MCF 10A (cell line): ENCODE results near the gene CRADD. TPM values are rescaled to one million over a fixed set of nuclear protein-coding genes. Genes with fewer than 3 reads are reported as not detected.

Experiments used
- BruUV-seq: library from RNA; stranded (reverse); fragments of 400-500 nt; replicated peaks from 2 replicates; lab custom pipeline; 2021; lab: Mats Ljungman, UMichigan
- CTCF ChIA-PET: fragments of 300-600 bp; sonication (Branson Sonifier 250); formaldehyde crosslinking; extraction: SDS; loops from one replicate; lab custom pipeline; 2021; ENCODE audit warnings: antibody characterized with exemption, inconsistent platforms; lab: Yijun Ruan, JAX
- POLR2A ChIA-PET: fragments of 300-600, 350-650 bp; sonication (Branson Sonifier 250); formaldehyde crosslinking; extraction: SDS; loops from one replicate; lab custom pipeline; 2020; ENCODE audit warnings: antibody characterized with exemption, inconsistent platforms; lab: Yijun Ruan, JAX
- DNase-seq: peaks from one replicate; pipeline ENCODE4 v3.0.0-alpha.2; 2018; ENCODE audit not compliant: unreplicated experiment
- H3K27ac Mint-ChIP-seq: one replicate; pipeline ENCODE4 v1.8.0; 2022; ENCODE audit warnings: mild to moderate bottlenecking, low read depth, mixed read lengths; ENCODE audit not compliant: unreplicated experiment
- H3K27me3 Mint-ChIP-seq: one replicate; pipeline ENCODE4 v1.8.0; 2022; ENCODE audit warnings: mixed read lengths; ENCODE audit not compliant: insufficient read depth, unreplicated experiment
- H3K36me3 Mint-ChIP-seq: one replicate; pipeline ENCODE4 v1.8.0; 2022; ENCODE audit warnings: mild to moderate bottlenecking, moderate library complexity, mixed read lengths; ENCODE audit not compliant: insufficient read depth, unreplicated experiment
- H3K4me1 Mint-ChIP-seq: one replicate; pipeline ENCODE4 v1.8.0; 2022; ENCODE audit warnings: mixed read lengths; ENCODE audit not compliant: insufficient read depth, unreplicated experiment
- H3K4me3 Mint-ChIP-seq: one replicate; pipeline ENCODE4 v1.8.0; 2022; ENCODE audit warnings: mild to moderate bottlenecking, moderate library complexity, mixed read lengths; ENCODE audit not compliant: unreplicated experiment
- H3K9me3 Mint-ChIP-seq: one replicate; pipeline ENCODE4 v1.8.0; 2022; ENCODE audit warnings: mixed read lengths; ENCODE audit not compliant: unreplicated experiment
- intact Hi-C: fragments of 100-400 bp; cut with micrococcal nuclease; formaldehyde crosslinking; loops from 2 replicates; pipeline ENCODE4 v1.14.1; 2022
- total RNA-seq: library from RNA; stranded (reverse); gene quantifications from 2 replicates; pipeline ENCODE4 v1.2.3, GENCODE V29; 2022
- TF ChIP-seq, protein P1 (sequence below): fragments of 200-600 bp; IDR thresholded peaks from one replicate; pipeline ENCODE4 v1.8.0; 2022; ENCODE audit warnings: antibody characterized with exemption, mild to moderate bottlenecking; ENCODE audit not compliant: unreplicated experiment

Gene CRADD
- total RNA-seq, 1 experiment from 2014 or later = 15.4 TPM

GRCh38 chr12:93813972-93814821 is 137.0 kb downstream of the CRADD start:
- Mint-ChIP-seq H3K27ac (peak overlapping the region; percentile 69), H3K4me1 (peaks cover 33% of the 10 kb centered on the region), H3K36me3 (no peaks in the 10 kb centered on the region), H3K4me3 (no peak overlapping the region), H3K9me3 (no peaks in the 10 kb centered on the region), H3K27me3 (no peaks in the 10 kb centered on the region)
- CTCF ChIA-PET = no interaction called here
- BruUV-seq = no TSS peak
- DNase-seq = no peak
- POLR2A ChIA-PET = interaction anchor here (1.0 to 1.3 kb wide), 4 partner anchors 9 to 32 kb away, joined by 3 to 4 read pairs (median 4); no protein-coding TSS in a partner anchor
- intact Hi-C loops = loop anchor here (10.0 kb wide), 1 partner anchor 1601 kb away; no protein-coding TSS in a partner anchor
- TF ChIP-seq, protein P1, sequence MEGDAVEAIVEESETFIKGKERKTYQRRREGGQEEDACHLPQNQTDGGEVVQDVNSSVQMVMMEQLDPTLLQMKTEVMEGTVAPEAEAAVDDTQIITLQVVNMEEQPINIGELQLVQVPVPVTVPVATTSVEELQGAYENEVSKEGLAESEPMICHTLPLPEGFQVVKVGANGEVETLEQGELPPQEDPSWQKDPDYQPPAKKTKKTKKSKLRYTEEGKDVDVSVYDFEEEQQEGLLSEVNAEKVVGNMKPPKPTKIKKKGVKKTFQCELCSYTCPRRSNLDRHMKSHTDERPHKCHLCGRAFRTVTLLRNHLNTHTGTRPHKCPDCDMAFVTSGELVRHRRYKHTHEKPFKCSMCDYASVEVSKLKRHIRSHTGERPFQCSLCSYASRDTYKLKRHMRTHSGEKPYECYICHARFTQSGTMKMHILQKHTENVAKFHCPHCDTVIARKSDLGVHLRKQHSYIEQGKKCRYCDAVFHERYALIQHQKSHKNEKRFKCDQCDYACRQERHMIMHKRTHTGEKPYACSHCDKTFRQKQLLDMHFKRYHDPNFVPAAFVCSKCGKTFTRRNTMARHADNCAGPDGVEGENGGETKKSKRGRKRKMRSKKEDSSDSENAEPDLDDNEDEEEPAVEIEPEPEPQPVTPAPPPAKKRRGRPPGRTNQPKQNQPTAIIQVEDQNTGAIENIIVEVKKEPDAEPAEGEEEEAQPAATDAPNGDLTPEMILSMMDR = no peak

- POLR2A ChIA-PET = interaction anchor here (1.1 to 1.4 kb wide), 4 partner anchors 8 to 44 kb away, joined by 3 to 11 read pairs (median 6); no protein-coding TSS in a partner anchor
- no TSS peak for BruUV-seq
Measured at GRCh38 chr12:93818488-93819049, 141.4 kb downstream of the CRADD start.

DNA sequence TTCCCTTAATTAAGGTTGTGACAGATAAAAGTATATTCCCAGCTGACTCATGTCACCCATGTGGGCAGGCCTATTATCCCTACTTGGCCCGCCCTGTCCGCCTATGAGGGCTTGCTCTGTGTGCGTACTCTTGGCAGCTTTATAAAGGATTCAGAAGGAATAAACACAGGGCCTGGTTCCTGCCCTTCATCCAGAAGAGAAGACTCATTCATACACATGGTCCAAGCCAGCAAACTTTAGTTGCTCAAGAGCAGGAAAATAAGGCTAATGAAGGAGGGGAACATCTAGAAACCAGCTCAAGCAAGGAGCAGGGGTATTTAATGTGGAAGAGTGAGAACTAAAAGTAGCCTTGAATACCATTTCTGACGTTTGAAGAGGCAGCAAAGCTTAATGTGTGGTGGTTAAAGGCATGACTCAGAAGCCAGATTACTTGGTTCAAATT is 141.9 kb downstream of the CRADD start:
- no TSS peak for BruUV-seq
- Mint-ChIP-seq H3K9me3 (no peaks in the 10 kb centered on the region), H3K27me3 (no peaks in the 10 kb centered on the region), H3K4me3 (no peak overlapping the region), H3K4me1 (peaks cover 26% of the 10 kb centered on the region), H3K36me3 (no peaks in the 10 kb centered on the region), H3K27ac (peak overlapping the region; percentile 75)
- no peak for DNase-seq
- TF ChIP-seq, protein P1 = no peak
- intact Hi-C loops = loop anchor here (10.0 kb wide), 1 partner anchor 1596 kb away; no protein-coding TSS in a partner anchor
- POLR2A ChIA-PET = interaction anchor here (1.1 to 1.4 kb wide), 3 partner anchors 9 to 44 kb away, joined by 3 to 11 read pairs (median 7); no protein-coding TSS in a partner anchor
- CTCF ChIA-PET = interaction anchor here (1.0 to 1.5 kb wide), 3 partner anchors 16 to 282 kb away, joined by 3 read pairs; no protein-coding TSS in a partner anchor

More at GRCh38 chr12:93818488-93819049, 141.4 kb downstream of the CRADD start:
- intact Hi-C loops = loop anchor here (10.0 kb wide), 1 partner anchor 1596 kb away; no protein-coding TSS in a partner anchor
- CTCF ChIA-PET = interaction anchor here (0.6 to 1.5 kb wide), 4 partner anchors 15 to 315 kb away, joined by 3 read pairs; no protein-coding TSS in a partner anchor
- Mint-ChIP-seq H3K4me3 (no peak overlapping the region), H3K9me3 (no peaks in the 10 kb centered on the region), H3K27me3 (no peaks in the 10 kb centered on the region), H3K36me3 (no peaks in the 10 kb centered on the region), H3K4me1 (peaks cover 30% of the 10 kb centered on the region), H3K27ac (peak overlapping the region; percentile 75)
- no peak for DNase-seq
- TF ChIP-seq, protein P1 = no peak
